Upper lobe of right lung (tissue), 1 donor: ENCODE measurements around the gene PRKD3. TPM values are rescaled to one million over a fixed set of nuclear protein-coding genes. Genes with fewer than 3 reads are reported as not detected.

Experiments
- ATAC-seq: fragments of 200-7000 bp; cut with Tn5 transposase; one replicate; pipeline ENCODE4 v1.9.1; 2020; ENCODE audit warnings: mild to moderate bottlenecking, moderate library complexity
- DNase-seq: peaks from one replicate; pipeline ENCODE4 v3.0.0-alpha.2; 2020
- H3K27ac ChIP-seq: fragments of 200-600 bp; one replicate; pipeline ENCODE4 v1.8.0; 2022
- H3K27me3 ChIP-seq: fragments of 200-600 bp; one replicate; pipeline ENCODE4 v1.8.0; 2022; ENCODE audit warnings: mild to moderate bottlenecking
- H3K36me3 ChIP-seq: fragments of 200-600 bp; one replicate; pipeline ENCODE4 v1.8.0; 2022
- H3K4me1 ChIP-seq: fragments of 200-600 bp; one replicate; pipeline ENCODE4 v1.8.0; 2022
- H3K4me3 ChIP-seq: fragments of 200-600 bp; one replicate; pipeline ENCODE4 v1.8.0; 2022; ENCODE audit warnings: mild to moderate bottlenecking
- H3K9me3 ChIP-seq: fragments of 200-600 bp; one replicate; pipeline ENCODE4 v1.8.0; 2022
- CTCF ChIP-seq: fragments of 200-600 bp; IDR thresholded peaks from one replicate; pipeline ENCODE4 v1.8.0; 2022; ENCODE audit warnings: antibody characterized with exemption
- intact Hi-C: fragments of 100-400 bp; cut with DNase I; formaldehyde crosslinking; loops from one replicate; pipeline ENCODE4 v1.11.0; 2022
- long read RNA-seq: library from polyadenylated mRNA; unstranded; transcript quantifications from one replicate; pipeline ENCODE4 v2.0.0, GENCODE V29; 2021
- total RNA-seq: library from RNA; stranded (reverse); fragmentation: NEBNext Ultra II Directional; extraction: Animal tissue kit (Norgen Biotek cat#: 25700); gene quantifications from one replicate; pipeline ENCODE4 v1.2.1, GENCODE V29; 2021
- donor health status: DM: no; HTN: yes; CAD: no; lungs with severe emphysema.

Gene PRKD3
- total RNA-seq: 43.6 TPM
- long read RNA-seq, full-length matches to known transcripts: 4 of 29 reads
- long read RNA-seq, partial matches to known transcripts: 6 of 29 reads
- long read RNA-seq, other reads (novel, unspliced or antisense): 19 of 29 reads

GRCh38 chr2:37324786-37325624 lies at the start of gene PRKD3:
TSS of gene PRKD3 (minus strand) at chr2:37324833. CDS start at chr2:37316524, 8,309 bp downstream.
- ATAC-seq: peak; percentile 97
- H3K4me3 ChIP-seq: peak within 1 kb of the TSS; percentile 74
- H3K4me1 ChIP-seq: peaks cover 23% of the 10 kb centered on the region
- DNase-seq: no peak
- H3K27ac ChIP-seq: peak within 1 kb of the TSS; percentile 83
- no peaks in the 10 kb centered on the region for H3K9me3 ChIP-seq
- H3K36me3 ChIP-seq: no peaks in the 10 kb centered on the region
- intact Hi-C loops: no loop called here
- no peak for TF ChIP-seq CTCF
- H3K27me3 ChIP-seq: no peaks in the 10 kb centered on the region

DNA sequence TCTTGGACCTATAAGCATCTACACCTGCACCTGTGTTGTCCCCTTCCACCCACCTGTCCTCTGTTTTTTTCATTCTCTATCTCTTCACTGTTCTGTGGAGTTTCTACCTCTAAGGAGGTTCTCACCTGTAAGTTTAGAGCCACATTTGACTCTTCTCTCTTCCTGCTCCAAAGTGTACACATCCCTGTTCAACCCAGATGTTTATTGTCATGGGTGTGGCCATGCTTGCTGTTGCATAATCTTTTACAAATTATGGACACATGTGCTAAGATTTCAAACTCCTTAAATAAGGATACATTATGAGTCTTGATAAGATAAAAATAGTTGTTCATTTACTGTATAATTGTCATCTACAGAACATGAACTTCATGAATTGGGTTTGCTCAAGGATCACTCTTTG lies 47.4 kb upstream of the PRKD3 start:
- Histone ChIP-seq H3K4me1 (no peaks in the 10 kb centered on the region), H3K4me3 (no peak overlapping the region), H3K9me3 (no peaks in the 10 kb centered on the region), H3K27me3 (no peaks in the 10 kb centered on the region), H3K36me3 (no peaks in the 10 kb centered on the region), H3K27ac (no peak overlapping the region)
- TF ChIP-seq CTCF: no peak
- ATAC-seq (no peak), DNase-seq (no peak)
- intact Hi-C loops: no loop called here

- ATAC-seq (no peak), DNase-seq (no peak)
- no peaks in the 10 kb centered on the region for H3K4me1 ChIP-seq
- no peaks in the 10 kb centered on the region for H3K36me3 ChIP-seq
- no peak for TF ChIP-seq CTCF
- no peak overlapping the region for H3K27ac ChIP-seq
- intact Hi-C loops: no loop called here
- no peaks in the 10 kb centered on the region for H3K27me3 ChIP-seq
- no peaks in the 10 kb centered on the region for H3K9me3 ChIP-seq
- no peak overlapping the region for H3K4me3 ChIP-seq
Measured at GRCh38 chr2:37370666-37371065, 46.0 kb upstream of the PRKD3 start.

DNA sequence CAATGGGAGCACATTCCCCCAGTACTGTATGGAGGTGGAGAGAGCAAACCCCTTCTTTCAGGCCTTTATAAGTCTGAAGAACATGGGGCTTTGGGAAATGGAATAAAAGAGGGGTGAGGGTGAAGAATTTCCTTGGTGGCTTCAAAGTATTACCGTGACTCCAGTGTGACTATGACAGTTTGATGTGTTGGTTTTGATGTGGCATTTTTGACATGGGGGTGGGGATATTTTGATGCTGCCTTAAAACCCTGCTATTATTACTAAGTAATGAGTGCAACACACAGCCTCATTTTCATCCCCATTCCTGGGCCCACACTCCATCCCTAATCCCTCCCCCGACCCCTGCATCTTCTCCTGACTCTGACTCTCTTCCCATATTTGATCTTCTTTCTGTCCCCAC lies 43.4 kb upstream of the PRKD3 start:
- no peak overlapping the region for H3K27ac ChIP-seq
- TF ChIP-seq CTCF: no peak
- no peaks in the 10 kb centered on the region for H3K27me3 ChIP-seq
- H3K36me3 ChIP-seq: no peaks in the 10 kb centered on the region
- no peaks in the 10 kb centered on the region for H3K4me1 ChIP-seq
- intact Hi-C loops: no loop called here
- ATAC-seq (no peak), DNase-seq (no peak)
- H3K4me3 ChIP-seq: no peak overlapping the region
- no peaks in the 10 kb centered on the region for H3K9me3 ChIP-seq

DNA sequence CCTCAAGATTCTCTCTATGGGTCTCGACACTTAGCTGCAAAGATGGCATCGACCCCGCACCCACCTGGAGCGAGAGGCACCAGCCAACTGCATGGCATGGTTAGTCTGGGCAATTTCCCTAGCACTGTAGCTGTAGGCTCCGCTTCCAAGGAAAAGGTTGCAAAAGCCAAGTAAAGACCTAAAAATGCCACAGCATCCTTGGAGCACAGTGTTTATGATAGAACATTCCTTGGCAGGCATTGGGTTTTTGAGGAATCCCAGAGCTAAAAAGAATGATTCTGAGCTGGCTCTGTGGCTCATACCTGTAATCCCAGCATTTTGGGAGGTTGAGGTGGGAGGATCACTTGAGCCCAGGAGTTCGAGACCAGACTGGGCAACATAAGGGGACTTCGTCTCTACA lies 42.7 kb upstream of the PRKD3 start:
- no peak overlapping the region for H3K4me3 ChIP-seq
- no peak for ATAC-seq
- DNase-seq: no peak
- intact Hi-C loops: no loop called here
- H3K27me3 ChIP-seq: no peaks in the 10 kb centered on the region
- no peak overlapping the region for H3K27ac ChIP-seq
- no peaks in the 10 kb centered on the region for H3K36me3 ChIP-seq
- H3K9me3 ChIP-seq: no peaks in the 10 kb centered on the region
- no peaks in the 10 kb centered on the region for H3K4me1 ChIP-seq
- no peak for TF ChIP-seq CTCF
